HG03097 (cell line): ENCODE results near the gene LETM1.

Experiments used
- ATAC-seq: cut with Tn5 transposase; IDR thresholded peaks from one replicate; pipeline ENCODE4 v1.9.1; 2021; ENCODE audit not compliant: unreplicated experiment, low FRiP score

The LETM1 gene

GRCh38 chr4:1766106-1767060, 89.6 kb downstream of the LETM1 start:
- ATAC-seq: no peak

DNA sequence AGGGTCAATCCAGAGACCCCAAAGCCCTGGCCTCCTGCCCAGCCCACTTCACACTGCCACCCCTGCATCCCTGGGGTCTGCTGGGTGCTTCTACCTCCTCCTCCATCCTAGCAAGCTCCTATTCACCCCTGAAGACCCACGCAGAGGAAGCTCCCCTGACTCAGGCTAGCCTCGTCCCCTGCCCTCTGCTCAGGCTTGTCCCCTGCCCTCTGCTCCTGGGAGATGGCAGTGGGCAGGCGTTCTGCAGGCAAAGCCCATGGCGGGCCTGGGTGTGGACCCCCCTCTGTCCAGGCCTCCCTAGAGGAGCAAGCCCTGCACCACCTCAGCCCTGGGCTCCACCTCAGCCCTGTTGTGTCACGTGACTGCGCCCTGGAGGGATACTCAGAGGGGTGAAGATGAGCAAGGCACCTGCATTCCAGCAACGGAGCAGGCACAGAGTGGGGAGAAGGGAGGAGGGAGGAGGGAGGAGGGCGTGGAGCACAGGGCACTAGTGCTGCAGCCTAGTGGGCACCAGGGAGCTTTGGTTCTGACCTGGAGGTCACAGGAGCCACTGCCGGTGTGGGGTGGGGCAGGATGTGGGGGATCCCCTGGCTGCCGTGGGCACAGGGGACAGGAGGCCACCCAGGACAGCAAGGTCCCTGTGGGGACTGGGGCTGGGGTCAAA, 90.4 kb downstream of the LETM1 start:
- no peak for ATAC-seq

DNA sequence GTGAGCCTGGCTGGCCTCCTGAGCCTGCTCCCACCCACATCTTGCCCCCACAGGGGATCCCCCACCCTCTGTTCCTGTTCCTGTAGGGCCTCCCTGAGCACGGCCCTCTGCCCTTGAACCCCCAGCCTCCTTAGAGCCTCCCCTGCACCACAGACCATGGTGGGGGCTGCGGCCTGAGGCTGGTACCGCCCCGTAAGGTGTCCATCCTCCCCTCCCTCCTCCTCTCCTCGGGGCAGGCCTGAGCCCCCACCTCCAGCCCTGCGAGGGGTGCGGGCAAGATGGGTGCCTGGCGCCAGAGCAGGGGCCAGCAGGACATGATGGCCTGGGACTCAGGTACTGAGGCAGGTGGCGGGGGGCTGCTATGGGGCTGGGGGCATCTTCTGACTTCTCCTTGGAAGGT, 91.3 kb downstream of the LETM1 start:
- no peak for ATAC-seq

- no peak for ATAC-seq
Measured at GRCh38 chr4:1763550-1764080, 92.3 kb downstream of the LETM1 start.

DNA sequence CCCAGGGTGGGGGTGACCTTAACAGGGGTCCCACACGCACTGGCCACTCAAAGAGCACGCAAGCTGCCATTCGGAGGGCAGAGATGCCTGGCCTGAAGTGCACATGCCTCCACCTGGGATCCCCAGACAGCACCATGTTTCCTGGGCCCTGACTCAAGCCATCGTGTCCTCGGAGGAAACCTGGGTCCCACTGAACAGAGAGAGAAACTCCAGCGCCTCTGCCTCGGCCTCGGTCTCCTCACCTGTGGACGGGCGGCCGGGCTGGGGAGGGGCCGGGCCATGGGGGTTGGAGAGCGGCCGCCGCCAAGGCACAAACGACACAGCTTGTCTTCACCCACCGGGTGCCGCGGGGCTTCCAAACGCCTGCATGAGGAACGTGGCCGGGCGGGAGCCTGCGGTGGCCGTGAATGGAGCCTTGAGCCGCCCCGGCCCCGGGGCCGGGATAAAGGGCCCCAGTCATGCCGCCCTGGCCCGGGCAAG, 92.8 kb downstream of the LETM1 start:
- ATAC-seq: no peak

- ATAC-seq: no peak
Measured at GRCh38 chr4:1762264-1763010, 93.5 kb downstream of the LETM1 start.
